Measurements from ENCODE around the gene SERPING1.
A peak's percentile ranks its signal among the peaks of the same experiment; 100 is the strongest.
"Not testable (repeated sequence)": the region's sequence is repeated elsewhere in the genome, so short reads cannot be mapped to it uniquely, and the experiment has no call there.

Gene SERPING1

GRCh38 chr11:57638811-57639320 is 41.4 kb downstream of the SERPING1 start:
- no peak for DNase-seq

DNA sequence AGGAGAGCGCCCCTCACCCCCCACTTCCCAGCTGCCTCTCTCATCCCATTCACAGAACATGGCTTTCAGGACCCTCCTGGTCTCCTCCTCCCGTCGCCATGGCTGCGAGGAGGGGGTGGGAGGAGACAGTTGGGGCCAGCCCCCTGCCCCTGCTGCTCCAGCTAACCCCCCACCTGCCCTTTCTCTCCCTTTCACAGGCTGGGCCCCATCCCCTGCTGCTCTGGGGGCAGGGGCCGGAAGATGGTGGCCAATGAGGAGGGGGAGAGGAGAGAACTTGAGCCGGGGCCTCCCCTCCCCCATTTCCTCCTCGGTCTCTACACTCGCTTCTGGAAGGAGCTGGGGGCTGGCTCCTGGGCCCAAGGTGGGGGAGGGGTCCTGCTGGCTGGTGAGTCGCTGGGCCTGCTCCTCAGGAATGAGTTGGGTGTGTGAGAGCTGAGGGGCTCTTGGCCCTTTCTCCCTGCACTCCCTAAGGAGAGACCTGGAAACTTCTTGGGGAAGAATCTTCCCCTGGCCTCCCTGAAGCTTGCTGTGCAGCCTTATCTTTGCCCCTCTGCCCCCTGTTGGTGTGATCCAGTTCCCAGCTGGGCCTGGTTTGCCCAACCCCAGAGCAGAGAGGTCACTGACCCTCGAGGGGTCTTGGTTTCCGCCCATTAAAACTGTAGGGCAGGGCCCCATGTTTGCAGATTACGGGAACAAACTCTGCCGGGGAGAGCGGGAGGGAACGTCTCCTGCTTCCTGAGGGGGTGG is 42.0 kb downstream of the SERPING1 start:
- no peak for DNase-seq

- DNase-seq = no peak
Measured at GRCh38 chr11:57640068-57640800, 42.7 kb downstream of the SERPING1 start.

GRCh38 chr11:57641011-57641807 is 43.7 kb downstream of the SERPING1 start:
- DNase-seq = peak; percentile 21

DNA sequence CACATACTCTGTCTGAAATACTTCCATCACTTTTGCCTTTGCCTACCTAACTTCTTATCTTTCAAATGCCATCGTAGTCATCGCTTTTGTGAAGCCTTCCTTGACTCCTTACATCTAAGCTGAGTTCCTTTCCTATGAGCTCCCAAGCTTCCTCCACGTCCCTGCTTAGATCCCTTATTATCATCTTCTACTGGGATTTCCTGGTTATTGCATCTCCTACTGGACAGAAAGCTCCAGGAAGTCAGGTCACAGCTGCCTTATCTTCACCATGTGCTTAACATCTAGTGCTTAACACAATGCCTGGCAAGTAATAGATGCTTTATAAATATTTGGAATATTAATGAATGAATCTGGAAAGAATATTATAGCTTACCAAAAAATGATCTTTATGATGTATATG is 46.3 kb downstream of the SERPING1 start:
- no peak for DNase-seq

DNA sequence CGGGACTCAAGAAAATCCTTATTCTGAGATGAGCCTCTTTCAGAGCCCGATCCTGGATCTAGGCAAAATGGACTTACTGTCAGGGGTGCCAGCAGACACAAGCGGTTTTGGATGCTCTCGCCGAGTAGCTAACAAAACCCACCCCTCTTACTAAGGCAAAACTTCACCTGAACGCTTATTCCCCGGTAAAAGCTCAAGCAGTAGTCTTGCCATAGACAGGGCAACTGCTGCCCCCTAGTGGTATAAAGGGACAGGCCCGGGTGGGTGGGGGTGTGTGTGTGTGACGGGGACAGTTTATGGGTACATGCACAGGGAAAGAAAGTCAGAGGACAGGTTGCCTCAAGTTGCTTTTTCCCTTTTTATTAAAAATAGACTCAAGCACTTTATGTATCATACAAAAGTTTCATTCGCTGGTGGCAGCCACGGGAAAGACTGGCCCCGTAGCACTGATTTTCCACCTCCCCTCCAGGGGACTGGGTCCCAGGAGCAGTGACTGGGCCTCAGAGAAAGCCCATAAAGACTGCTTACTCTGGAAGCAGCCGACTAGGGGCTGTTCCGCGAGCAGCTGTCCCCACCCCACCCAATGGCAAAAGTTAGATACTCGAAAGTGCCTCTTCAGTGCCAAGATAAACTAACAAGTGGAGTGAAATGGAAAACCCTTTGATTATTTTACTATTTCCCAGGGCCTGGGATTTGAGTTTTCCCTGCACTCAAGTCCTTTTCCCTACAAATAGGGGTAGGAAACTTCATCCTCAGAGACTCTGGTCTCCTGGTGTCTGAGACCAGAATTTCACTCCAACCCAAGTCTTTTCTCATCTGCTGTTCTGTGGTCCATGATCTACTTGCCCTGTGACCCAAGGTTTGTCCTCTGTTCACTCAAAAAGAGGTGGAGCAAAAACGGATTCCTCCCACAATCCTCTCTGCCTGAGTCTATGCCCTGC is 47.5 kb downstream of the SERPING1 start:
- DNase-seq = peak; percentile 36

- DNase-seq = no peak
Measured at GRCh38 chr11:57645689-57646085, 48.2 kb downstream of the SERPING1 start.

- DNase-seq = no peak
Measured at GRCh38 chr11:57646194-57646798, 48.8 kb downstream of the SERPING1 start.

DNA sequence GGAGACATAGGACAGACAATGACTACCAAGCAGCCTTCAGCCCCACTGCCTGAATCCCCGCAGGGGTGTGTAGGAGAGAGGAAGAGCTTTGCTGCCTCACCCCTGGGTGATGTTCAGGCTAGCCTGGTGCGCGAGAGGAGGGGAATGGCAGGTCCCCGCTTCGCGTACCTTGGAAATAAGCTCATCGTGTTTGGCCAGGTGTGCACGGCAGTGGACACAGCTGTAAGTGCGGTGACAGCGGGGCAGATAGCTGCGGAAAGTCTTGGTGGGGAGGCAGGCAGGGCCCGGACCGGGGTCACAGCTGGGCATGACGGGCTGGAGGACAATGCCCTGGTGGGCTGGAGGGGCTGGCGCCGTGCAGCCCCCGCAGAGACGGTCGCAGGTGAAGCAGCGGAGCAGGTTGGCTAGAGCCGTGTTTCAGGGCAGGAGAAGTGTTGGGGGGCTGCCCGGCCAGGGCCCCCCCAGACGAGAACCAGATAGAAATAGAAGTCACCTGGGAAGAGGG is 49.4 kb downstream of the SERPING1 start:
- no peak for DNase-seq

GRCh38 chr11:57647372-57647771 is 49.9 kb downstream of the SERPING1 start:
- DNase-seq = no peak

GRCh38 chr11:57647960-57648800 is 50.7 kb downstream of the SERPING1 start:
- no peak for DNase-seq

DNA sequence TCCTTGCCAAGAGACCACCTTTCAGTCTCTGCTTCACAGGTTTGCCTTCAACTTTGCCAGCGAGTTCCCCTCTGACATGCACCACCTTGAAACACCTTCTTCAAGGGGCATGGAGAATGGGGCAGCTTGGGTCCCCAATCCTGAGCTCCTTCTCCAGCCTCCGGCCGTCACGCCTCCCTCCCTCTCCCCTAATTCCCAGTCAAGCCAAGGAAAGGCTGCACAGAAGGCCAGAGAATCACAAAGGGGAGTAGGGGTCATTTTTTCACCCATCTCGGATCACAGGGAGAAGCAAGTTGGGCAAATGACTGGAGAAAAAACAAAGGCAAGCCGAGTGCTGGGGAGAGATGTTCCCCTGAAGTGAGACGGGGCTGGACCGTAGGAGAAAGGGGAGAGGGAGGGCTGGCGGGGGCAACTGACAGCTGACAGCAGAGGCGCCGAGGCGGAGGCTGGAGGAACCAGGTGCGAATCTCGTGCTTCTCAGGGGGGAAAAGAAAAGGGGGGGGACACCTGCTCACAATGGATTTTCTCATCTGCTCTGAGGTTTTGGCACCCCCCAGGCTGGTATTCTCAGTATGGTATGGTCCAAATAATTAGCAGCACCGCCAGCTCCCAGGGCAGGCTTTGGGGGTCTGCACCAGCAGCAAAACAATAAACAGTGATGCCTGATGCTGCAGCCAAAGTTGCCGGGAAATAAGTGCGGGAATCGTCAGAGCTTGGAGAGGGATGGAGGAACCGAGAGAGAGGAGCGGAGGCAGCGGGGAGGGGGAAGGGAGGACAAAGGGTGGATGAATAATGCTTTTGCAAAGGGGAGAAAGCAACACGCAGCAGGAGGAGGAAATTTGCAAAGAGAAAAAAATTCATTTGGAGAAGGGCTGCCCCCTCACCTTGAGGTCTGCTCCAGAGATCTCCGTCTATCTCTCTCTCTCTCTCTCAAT is 51.6 kb downstream of the SERPING1 start:
- DNase-seq = no peak

GRCh38 chr11:57649826-57650738 is 52.6 kb downstream of the SERPING1 start, which contains the start of gene YPEL4:
Gene YPEL4, minus strand, starts transcription at chr11:57649912. Its CDS starts 2,805 bp downstream, at chr11:57647107.
- DNase-seq = peak; percentile 48

- DNase-seq = no peak
Measured at GRCh38 chr11:57650739-57651090, 53.2 kb downstream of the SERPING1 start.

GRCh38 chr11:57651408-57651807 is 53.9 kb downstream of the SERPING1 start:
- no peak for DNase-seq

GRCh38 chr11:57652230-57652629 is 54.7 kb downstream of the SERPING1 start:
- DNase-seq = not testable (repeated sequence)

DNA sequence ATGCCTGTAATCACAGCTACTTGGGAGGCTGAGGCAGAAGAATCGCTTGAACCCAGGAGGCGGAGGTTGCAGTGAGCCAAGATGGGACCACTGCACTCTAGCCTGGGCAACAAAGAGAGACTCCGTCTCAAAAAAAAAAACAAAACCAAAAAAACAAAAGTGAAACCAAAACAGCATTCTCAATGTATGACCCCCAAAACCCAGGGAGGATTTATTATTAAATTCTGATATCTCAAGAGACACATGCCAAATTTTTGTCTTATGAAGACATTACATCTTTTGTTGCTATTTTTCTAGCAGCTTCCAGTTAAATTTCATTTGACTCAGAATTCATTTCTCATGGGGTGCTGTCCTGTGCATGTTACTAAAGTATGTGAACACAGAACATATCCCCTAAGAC is 55.2 kb downstream of the SERPING1 start:
- no peak for DNase-seq

GRCh38 chr11:57653163-57653562 is 55.7 kb downstream of the SERPING1 start:
- no peak for DNase-seq

All from NCI-H1694 (cell line).